ENCODE data around the gene HS3ST5. TPM values are rescaled to one million over a fixed set of nuclear protein-coding genes. Genes with fewer than 3 reads are reported as not detected.

Gene HS3ST5
- total and polyA plus RNA-seq, 2 donors from 2014 or later, result 0.09 TPM; not detected in 1

GRCh38 chr6:114062199-114062598 lies 280.6 kb downstream of the HS3ST5 start:
- H3K27me3 ChIP-seq (ENCODE audit: control insufficient read depth, insufficient read depth, low read length), result no peaks in the 10 kb centered on the region
- intact Hi-C loops (cut with DNase I), result no loop called here
- no peaks in the 10 kb centered on the region for H3K4me1 ChIP-seq (ENCODE audit: control insufficient read depth in 2 of 3, insufficient read depth in 2 of 3, low read depth in 1 of 3, low read length in 3 of 3)
- H3K9ac ChIP-seq (ENCODE audit: low read length in 3 of 3), result no peak overlapping the region
- H3K4me3 ChIP-seq (ENCODE audit: low read length in 3 of 3), result no peak overlapping the region
- no peak for TF ChIP-seq CTCF (IDR thresholded peaks at IDR 0.05; ENCODE audit: borderline replicate concordance, extremely low read depth, insufficient read depth)
- no peaks in the 10 kb centered on the region for H3K36me3 ChIP-seq (ENCODE audit: control insufficient read depth in 2 of 3, insufficient read depth in 3 of 3, low read length in 3 of 3)
- DNase-seq, result no peak
- no peak for FAIRE-seq
- no peak overlapping the region for H3K27ac ChIP-seq (ENCODE audit: low read depth in 2 of 2, low read length in 2 of 2)
- H3K9me3 ChIP-seq (ENCODE audit: control insufficient read depth in 2 of 3, insufficient read depth in 1 of 3, low read length in 3 of 3), result no peaks in the 10 kb centered on the region

GRCh38 chr6:114061741-114062140 lies 281.1 kb downstream of the HS3ST5 start:
- H3K4me1 ChIP-seq (ENCODE audit: control insufficient read depth in 2 of 3, insufficient read depth in 2 of 3, low read depth in 1 of 3, low read length in 3 of 3), result no peaks in the 10 kb centered on the region
- intact Hi-C loops (cut with DNase I), result no loop called here
- DNase-seq (no peak), FAIRE-seq (no peak)
- H3K27me3 ChIP-seq (ENCODE audit: control insufficient read depth, insufficient read depth, low read length), result no peaks in the 10 kb centered on the region
- no peak for TF ChIP-seq CTCF (IDR thresholded peaks at IDR 0.05; ENCODE audit: borderline replicate concordance, extremely low read depth, insufficient read depth)
- H3K36me3 ChIP-seq (ENCODE audit: control insufficient read depth in 2 of 3, insufficient read depth in 3 of 3, low read length in 3 of 3), result no peaks in the 10 kb centered on the region
- no peaks in the 10 kb centered on the region for H3K9me3 ChIP-seq (ENCODE audit: control insufficient read depth in 2 of 3, insufficient read depth in 1 of 3, low read length in 3 of 3)
- no peak overlapping the region for H3K27ac ChIP-seq (ENCODE audit: low read depth in 2 of 2, low read length in 2 of 2)
- H3K4me3 ChIP-seq (ENCODE audit: low read length in 3 of 3), result no peak overlapping the region
- H3K9ac ChIP-seq (ENCODE audit: low read length in 3 of 3), result no peak overlapping the region

GRCh38 chr6:114061116-114061515 lies 281.7 kb downstream of the HS3ST5 start:
- H3K9ac ChIP-seq (ENCODE audit: low read length in 3 of 3), result no peak overlapping the region
- intact Hi-C loops (cut with DNase I), result no loop called here
- DNase-seq (no peak), FAIRE-seq (no peak)
- no peak for TF ChIP-seq CTCF (IDR thresholded peaks at IDR 0.05; ENCODE audit: borderline replicate concordance, extremely low read depth, insufficient read depth)
- no peak overlapping the region for H3K4me3 ChIP-seq (ENCODE audit: low read length in 3 of 3)
- no peak overlapping the region for H3K27ac ChIP-seq (ENCODE audit: low read depth in 2 of 2, low read length in 2 of 2)
- no peaks in the 10 kb centered on the region for H3K4me1 ChIP-seq (ENCODE audit: control insufficient read depth in 2 of 3, insufficient read depth in 2 of 3, low read depth in 1 of 3, low read length in 3 of 3)
- no peaks in the 10 kb centered on the region for H3K27me3 ChIP-seq (ENCODE audit: control insufficient read depth, insufficient read depth, low read length)
- H3K9me3 ChIP-seq (ENCODE audit: control insufficient read depth in 2 of 3, insufficient read depth in 1 of 3, low read length in 3 of 3), result no peaks in the 10 kb centered on the region
- no peaks in the 10 kb centered on the region for H3K36me3 ChIP-seq (ENCODE audit: control insufficient read depth in 2 of 3, insufficient read depth in 3 of 3, low read length in 3 of 3)

- H3K4me1 ChIP-seq (ENCODE audit: control insufficient read depth in 2 of 3, insufficient read depth in 2 of 3, low read depth in 1 of 3, low read length in 3 of 3), result no peaks in the 10 kb centered on the region
- no peak for DNase-seq
- FAIRE-seq, result no peak
- intact Hi-C loops (cut with DNase I), result no loop called here
- H3K4me3 ChIP-seq (ENCODE audit: low read length in 3 of 3), result no peak overlapping the region
- no peaks in the 10 kb centered on the region for H3K36me3 ChIP-seq (ENCODE audit: control insufficient read depth in 2 of 3, insufficient read depth in 3 of 3, low read length in 3 of 3)
- no peak for TF ChIP-seq CTCF (IDR thresholded peaks at IDR 0.05; ENCODE audit: borderline replicate concordance, extremely low read depth, insufficient read depth)
- no peaks in the 10 kb centered on the region for H3K9me3 ChIP-seq (ENCODE audit: control insufficient read depth in 2 of 3, insufficient read depth in 1 of 3, low read length in 3 of 3)
- no peak overlapping the region for H3K27ac ChIP-seq (ENCODE audit: low read depth in 2 of 2, low read length in 2 of 2)
- no peak overlapping the region for H3K9ac ChIP-seq (ENCODE audit: low read length in 3 of 3)
- no peaks in the 10 kb centered on the region for H3K27me3 ChIP-seq (ENCODE audit: control insufficient read depth, insufficient read depth, low read length)
Measured at GRCh38 chr6:114058435-114058834, 284.4 kb downstream of the HS3ST5 start.
